ENCODE data around the gene MAP1LC3B2. TPM values are rescaled to one million over a fixed set of nuclear protein-coding genes. Genes with fewer than 3 reads are reported as not detected.

MAP1LC3B2 gene
- total RNA-seq, 2 donors from 2014 or later: 1.9 to 2.6 TPM

DNA sequence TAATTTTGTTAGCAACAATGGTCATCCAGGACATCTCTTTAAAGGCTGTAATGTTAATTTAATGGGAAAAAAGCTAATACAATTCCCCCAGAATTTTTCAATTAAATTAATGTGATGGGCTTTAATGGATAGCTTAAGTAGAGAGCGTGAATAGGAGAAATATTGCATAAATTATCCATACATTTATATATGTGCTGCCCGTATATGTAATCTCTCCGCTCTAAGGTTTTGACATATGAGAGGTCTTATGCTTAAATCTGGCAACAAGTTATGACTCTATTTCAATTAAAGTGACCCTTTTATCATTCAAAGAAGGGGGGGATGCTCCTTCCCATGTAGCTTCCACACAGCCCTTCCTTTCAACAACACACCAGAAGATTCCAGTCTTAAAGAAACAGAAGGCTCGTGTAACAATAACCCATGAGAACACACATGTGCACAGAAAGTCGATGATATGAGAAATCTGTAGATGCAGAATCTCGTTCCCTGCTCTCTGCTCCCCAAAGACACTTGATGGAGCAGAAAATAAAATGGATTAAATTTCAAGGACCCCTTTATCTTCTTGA, 24.0 kb downstream of the MAP1LC3B2 start:
- intact Hi-C loops (cut with DNase I, micrococcal nuclease): no loop called here
- DNase-seq (no peak), ATAC-seq (no peak)

DNA sequence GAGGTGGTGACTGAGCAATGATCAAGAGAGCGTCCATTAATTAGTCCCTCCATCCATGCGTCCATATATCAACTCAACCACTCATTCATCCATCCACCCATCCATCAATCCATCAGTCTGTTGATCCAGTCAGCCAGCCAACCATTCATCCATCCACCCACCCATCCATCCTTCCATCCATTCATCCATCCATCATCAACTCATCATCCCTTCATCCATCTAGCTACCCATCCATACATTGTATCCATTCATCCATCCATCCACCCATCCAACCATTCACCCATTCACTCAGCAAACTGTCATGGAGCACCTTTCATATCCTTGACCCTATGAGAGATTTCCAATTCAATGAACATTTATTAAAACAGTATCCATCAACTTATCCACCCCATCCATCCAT, 28.1 kb downstream of the MAP1LC3B2 start:
- intact Hi-C loops (cut with DNase I, micrococcal nuclease): no loop called here
- no peak for DNase-seq
- no peak for ATAC-seq

DNA sequence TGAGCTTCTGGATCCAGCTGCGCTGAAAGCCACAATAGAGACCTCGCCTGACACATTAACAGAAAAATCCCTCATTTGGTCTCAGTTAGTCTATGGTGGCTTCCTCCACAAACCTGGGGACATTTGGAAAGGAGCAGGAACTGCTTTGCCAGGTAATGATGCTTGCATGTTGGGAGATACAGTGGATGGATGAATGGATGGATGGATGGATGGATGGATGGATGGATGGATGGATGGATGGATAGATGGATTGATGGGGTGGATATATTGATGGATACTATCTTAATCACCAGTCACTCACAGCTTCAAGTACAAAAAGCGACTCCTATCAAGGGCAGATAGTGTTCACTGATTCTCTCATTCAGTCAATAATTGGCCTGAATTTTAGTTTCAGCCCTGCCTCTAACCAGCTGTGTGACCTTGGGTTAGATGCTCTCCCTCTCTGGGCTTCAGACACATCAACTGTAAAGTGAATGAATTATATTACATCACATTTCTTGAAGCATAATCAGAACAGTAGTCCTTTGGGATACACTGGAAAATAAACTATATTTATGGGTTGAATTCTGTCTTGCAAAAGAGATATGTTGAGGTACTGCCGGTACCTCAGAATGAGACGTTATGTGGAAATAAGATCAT, 29.3 kb downstream of the MAP1LC3B2 start:
- DNase-seq: no peak
- ATAC-seq: no peak
- intact Hi-C loops (cut with DNase I, micrococcal nuclease): no loop called here

DNA sequence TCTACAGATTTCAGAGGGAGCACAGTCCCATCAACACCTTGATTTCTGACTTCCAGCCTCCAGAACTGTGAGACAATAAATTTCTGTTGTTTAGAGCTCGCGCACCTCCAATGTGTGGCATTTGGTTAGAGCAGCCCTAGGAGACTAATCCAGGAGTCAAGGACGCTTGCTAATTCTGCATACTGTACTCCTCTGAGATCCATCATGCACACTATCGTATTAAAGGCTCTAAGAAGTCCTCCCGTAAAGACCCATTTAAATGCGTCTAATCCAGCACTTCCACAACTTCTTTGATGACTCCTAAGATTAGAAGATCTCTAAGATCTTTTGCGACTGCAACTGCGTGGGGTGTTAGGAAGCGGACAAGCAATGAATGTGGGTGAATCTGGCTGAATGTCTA, 30.4 kb downstream of the MAP1LC3B2 start:
- ATAC-seq (no peak), DNase-seq (no peak)

DNA sequence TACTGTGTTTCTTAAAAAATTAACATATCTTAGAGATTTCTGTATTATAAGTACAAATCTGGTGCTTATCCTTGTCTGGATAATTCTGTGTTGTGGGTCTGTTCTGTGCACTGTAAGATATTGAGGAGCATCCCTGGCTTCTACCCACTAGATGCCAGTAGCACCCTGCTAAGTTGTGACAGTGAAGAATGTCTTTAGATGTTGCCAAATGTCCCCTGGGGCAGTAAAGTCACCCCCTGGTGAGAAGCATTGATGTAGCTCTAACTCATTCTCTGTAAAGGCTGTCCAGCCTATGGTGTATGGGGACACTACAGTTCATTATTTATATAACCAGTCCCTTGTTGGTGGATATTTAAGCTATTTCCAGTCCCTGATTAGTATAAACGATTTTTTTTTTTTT, 31.4 kb downstream of the MAP1LC3B2 start:
- intact Hi-C loops (cut with DNase I, micrococcal nuclease): no loop called here
- ATAC-seq (no peak), DNase-seq (no peak)

More for the DNA sequence above, 30.4 kb downstream of the MAP1LC3B2 start:
- intact Hi-C loops (cut with DNase I, micrococcal nuclease): no loop called here

DNA sequence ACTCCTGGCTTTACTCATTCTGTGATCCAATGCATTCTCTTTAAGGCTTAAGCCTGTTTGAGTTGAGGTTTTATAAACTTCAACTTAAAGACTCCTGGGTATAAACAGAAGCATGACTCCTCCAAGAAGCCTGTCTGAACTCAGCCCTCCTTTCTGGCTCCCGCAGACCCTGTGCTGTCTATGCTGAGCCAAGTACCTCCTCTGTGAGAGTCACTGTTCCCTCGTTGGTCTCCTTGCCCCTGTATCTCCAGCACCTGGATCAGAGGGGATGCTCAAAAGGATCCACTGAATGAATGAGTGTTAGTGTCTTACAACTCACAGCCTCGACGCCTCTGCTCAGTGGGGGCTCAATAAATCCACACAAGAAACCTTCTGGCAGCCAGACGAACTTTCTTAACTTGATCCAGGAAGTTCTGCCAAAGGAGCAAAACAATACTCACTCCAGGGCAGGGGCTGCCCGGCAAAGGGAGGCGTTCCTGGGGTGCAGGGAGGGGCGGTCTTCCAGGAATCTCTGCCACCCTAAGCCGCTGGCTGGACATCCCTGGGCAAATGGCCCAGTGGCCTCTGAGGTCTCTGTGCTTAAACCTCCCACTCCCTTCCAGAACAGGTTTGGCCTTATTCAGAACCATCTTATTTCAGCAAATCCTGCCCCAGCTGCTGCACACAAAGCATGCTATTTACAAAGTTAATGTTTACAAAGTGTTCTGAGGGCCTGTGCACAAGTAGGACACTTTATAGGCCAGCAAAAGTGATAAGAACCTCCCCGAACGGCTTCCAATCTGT, 32.9 kb downstream of the MAP1LC3B2 start:
- intact Hi-C loops (cut with DNase I, micrococcal nuclease): no loop called here
- ATAC-seq (peak; percentile 91), DNase-seq (peak; percentile 42 to 70)

DNA sequence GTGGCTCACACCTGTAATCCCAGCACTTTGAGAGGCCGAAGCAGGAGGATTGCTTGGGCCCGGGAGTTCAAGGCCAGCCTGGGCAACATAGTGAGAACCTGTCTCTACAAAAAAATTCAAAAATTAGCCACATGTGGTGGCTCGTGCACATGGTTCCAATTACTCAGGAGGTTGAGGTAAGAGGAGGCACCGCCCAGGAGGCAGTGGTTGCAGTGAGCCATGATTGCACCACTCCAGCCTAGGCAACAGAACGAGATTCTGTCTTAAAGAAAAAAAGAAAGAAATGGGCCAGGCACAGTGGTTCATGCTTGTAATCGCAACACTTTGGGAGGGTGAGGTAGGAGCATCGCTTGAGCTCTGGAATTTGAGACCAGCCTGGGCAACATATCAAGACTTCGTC, 33.5 kb downstream of the MAP1LC3B2 start:
- ATAC-seq (peak; percentile 25), DNase-seq (no peak)
- intact Hi-C loops (cut with DNase I, micrococcal nuclease): no loop called here

DNA sequence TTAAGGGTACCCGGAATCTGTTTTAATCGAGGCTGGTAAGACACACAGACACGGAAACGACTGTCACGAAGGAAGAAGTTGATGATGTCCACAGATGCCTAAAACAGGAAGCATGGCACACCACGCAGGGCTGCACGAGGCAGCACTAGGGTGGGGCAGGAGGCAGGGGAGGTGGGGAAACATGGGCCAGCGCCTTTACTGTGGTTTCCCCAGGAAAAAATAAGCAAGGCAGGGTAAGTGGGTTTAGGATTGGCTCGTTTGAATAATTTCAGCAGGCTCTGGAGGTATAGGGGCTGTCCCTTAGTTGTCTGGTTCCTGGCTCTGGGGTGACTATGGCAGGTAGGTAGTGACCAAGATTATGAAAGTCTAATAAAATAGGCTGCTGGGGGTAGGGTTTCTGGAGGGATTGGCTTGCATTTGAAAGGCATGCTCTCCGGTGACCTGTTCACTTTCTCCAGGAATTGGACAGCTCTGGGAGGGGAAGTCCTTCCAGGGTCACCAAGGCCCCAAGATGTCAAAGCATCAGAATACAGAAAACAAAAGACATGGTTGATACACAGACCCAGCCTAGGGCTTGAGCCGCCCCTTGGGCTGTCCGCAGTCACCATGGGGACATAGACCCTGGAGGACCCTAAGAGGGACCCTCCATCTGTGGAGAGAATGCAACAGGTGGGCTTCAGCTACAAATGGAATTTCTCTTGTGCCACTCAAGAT, 35.3 kb downstream of the MAP1LC3B2 start:
- DNase-seq (peak in 1 of 2 donors; percentile 39), ATAC-seq (no peak)
- intact Hi-C loops (cut with DNase I, micrococcal nuclease): no loop called here

DNA sequence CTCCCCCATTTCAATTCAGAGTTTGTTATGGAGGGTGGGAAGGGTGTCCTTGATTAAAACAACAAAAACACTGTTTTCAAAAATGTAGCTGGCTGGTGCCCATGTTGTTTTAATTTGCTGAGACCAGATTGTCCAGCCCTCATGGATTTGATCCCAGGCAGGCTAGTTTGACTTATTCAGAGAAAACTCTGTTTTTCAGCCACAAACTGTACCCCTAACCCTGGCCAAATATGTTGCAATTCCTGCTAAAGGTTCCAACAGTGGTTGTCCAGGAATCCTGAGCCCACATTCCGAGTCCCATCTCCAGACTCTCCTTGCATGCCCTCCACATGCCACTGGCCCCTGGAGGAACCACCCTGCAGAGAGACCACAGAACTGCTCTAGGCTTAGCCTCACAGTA, 36.0 kb downstream of the MAP1LC3B2 start:
- ATAC-seq: no peak
- intact Hi-C loops (cut with DNase I, micrococcal nuclease): no loop called here
- DNase-seq: no peak

DNA sequence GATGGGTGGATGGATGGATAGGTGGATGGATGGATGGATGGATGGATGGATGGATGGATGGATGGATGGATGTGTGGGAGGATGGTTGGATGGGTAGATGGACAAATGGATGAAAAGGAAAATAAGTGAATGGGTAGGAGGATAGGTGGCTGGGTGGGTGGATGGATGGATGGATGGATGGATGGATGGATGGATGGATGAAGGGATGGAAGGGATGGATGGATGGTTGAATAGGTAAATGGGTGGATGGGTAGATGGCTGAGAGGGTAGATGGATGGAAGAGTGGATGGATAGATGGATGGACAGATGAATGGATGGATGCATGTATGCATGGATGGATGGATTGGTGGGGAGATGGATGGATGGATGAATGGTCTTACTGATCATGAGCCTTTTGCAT, 36.5 kb downstream of the MAP1LC3B2 start:
- intact Hi-C loops (cut with DNase I, micrococcal nuclease): no loop called here
- DNase-seq (no peak), ATAC-seq (no peak)

DNA sequence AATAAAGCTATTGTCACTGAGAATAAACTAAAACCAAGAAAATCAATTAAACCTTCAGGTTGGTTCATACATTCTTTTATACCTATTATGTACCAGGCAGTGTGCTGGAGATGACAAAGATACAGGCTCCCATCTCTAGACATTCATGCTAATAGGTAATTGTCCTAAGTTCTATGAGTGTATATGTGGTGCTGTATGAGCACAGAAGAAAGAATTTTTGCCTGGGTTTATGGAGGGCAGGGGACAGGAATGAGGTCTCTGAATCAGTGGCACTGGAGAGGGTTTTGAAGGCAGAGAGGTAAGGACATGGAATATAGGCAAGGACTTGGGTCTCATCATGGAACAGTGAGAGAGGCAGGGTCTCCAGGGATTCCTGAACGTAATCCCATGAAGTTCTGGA, 38.7 kb downstream of the MAP1LC3B2 start:
- ATAC-seq (no peak), DNase-seq (no peak)
- intact Hi-C loops (cut with DNase I, micrococcal nuclease): no loop called here

DNA sequence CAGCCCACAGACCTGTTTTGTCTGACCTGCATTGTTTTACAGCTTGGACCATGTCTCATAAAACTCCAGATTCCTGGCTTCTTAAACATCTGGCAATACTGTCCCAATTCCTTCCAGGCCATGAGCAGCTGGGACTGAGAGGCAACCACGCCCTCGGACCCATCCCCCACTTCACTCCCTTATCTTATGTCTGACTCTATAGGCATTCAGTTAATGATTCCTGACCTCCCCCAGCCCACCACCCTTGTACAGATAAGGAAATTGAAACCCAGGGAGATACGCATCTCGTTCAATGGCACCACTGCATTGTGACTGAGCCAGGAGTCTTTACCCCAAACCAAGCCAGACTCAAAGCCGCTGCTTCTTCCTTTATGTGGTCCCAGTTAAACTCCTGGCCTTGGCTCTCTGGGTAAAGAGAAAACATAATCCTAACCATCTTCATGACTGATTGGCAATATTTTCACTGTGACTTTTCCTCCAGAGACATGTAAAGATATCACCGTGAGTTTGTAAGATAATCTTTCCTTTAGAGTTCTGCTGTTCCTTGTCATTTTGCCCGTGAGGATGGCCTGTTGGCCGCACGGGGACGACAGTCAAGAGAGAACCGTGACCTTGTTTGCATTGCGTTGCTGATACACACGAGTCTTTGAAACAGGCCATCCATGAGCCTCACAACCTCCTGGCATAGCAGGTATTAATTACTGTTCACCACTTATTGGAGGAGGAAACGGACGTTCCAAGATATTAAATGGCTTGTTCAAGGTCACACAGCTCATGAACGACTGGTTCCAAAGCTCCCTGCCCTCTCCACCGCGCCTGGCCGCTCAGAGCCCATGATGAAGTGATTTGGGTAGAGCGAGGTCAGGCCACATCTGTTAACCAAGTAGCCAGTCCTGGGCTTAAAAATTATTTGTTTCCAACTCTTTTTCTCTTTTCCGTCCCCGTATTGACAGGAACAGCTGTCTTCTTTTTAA, 39.4 kb downstream of the MAP1LC3B2 start:
- ATAC-seq (peak; percentile 24), DNase-seq (peak in 1 of 2 donors; percentile 35)
- intact Hi-C loops (cut with DNase I, micrococcal nuclease): no loop called here

DNA sequence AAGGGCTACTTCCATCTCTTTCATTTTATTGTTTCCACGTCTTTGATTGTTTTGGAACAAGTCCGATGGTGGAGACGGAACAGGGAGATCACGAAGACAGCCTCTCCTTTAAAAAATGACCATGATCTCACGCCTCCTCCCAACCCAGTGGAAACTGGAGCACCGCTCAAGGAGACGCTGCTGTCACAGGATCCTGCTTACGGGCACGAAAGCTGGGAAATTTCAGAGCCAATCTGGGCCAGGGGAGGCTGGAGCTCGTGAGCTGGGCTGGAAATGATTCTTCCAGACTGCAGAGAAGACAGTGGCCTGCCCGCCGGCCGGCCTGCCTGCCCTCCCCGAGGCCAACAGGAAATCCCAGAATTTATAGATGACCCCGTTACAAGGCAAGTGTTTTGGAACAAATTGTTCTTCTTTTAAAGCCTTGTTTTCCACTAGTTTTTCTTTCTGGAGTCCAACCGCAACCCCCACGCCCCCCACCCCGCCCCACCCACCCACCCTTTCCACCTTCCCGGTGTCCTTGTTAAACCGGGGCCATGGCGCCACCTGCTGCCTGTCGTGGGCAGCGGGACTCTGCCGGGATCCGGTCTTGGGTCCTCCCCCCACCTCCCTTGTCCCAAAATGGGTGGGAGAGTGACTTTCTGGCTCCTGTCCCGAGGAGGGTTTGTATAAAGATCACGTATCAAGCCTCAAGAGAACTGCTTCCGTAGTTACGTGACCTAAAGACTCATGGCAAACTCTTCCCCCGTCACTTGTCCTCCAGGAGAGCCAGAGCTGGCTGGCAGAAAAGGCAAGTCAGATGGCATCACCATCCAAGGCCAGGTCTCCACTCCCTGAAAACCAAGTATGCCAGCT, 40.3 kb downstream of the MAP1LC3B2 start:
- intact Hi-C loops (cut with DNase I, micrococcal nuclease): loop anchor here (10.0 kb wide), 3 partner anchors 315 to 605 kb away; no protein-coding TSS in a partner anchor
- ATAC-seq: peak; percentile 89
- DNase-seq: peak; percentile 71 to 86

DNA sequence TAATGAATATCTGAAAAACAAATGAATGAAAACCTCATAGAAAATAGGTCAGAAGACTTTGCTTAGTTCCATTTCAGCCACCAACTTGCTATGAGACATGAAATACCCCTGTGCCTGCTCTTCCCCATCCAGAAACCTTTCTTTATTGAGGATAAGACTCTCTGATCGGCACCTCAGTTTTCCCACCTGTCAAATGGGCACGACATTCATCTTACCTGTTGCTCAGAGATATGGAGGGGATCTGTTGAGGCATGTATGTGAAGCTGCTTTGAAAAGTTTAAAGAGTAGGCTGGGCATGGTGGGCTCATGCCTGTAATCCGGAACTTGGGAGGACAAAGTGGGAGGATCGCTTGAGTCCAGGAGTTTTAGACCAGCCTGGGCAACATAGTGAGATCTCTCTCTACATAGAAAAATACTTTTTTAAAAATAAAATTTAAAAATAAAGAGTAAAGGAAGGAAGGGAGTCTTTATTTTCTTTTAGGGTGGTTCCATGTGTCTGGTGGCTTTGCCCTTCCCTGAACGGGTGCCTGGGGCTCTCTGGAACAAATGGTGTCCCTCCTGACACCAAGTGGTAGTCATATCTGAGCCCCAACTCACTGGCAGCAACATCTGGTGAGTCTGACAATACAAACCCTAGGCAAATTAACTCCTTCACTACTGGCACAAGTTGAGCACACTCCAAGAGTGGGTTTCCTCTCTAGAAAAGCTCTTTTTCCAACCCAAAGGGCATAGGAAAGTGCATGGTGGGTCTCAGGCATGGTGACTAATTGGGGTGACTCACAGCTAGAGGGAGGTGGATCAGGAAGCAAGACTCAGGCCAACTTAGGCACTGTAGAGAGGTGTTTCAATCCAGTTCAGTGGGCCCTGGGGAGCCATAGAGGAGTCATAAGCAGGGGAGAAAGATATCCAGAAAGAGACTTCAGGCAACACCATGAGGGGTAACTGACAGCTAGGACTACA, 42.1 kb downstream of the MAP1LC3B2 start:
- ATAC-seq (no peak), DNase-seq (no peak)
- intact Hi-C loops (cut with DNase I, micrococcal nuclease): loop anchor here (10.0 kb wide), 3 partner anchors 316 to 606 kb away; no protein-coding TSS in a partner anchor

DNA sequence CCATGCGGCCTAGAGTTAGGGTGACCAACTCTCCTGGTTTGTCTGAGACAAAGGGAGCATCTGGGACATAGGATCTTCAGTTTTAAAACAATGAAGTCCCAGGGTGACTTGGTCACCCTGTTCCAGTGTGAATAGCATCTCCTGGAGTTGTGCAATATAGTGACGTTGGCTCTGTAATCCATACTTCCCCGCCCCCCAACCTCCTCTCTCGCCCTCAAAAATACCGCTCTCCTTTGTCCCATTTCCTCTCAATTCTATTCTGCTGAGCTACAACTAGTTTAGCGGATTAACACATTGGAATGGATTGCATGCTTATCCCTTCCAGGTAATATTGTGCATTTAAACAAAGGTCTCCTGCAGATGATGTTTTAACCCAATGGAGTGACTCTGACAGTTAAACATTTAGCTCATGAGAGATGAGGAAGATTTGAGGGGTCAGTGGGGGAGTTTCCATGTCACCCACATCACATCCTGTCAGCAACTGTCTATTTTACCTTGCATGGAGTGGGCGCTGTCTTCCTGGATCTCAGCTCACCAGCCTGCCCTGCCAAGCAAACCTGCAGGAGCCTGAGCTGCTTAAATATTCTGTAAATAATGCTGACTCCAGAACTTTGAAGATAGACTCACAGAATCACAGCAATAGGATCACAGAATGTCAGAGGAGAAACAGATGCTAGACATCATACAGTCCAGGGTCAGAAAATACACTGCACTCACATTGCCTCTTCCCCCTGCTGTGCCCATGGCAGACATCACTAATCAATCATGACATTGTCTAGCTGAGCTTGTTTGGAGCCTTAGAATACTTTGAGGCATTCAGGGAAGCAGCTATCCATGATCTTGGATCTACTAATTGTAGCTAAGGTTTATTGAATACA, 43.0 kb downstream of the MAP1LC3B2 start:
- intact Hi-C loops (cut with DNase I, micrococcal nuclease): loop anchor here (10.0 kb wide), 3 partner anchors 317 to 607 kb away; no protein-coding TSS in a partner anchor
- ATAC-seq (no peak), DNase-seq (no peak)

All from left colon (tissue), 2 donors.